OCI-LY7 (cell line): ENCODE data around the gene SHISAL1.

Source experiments
- CTCF ChIP-seq: fragments of 200-600 bp; sonication (generic); conservative IDR thresholded peaks from 2 replicates; pipeline ENCODE4 v1.5.1; 2014; ENCODE audit warnings: mild to moderate bottlenecking, antibody characterized with exemption, low read length, moderate library complexity, mixed read lengths
- EZH2phosphoT487 ChIP-seq: fragments of 200-600 bp; sonication (generic); IDR thresholded peaks from 2 replicates; pipeline ENCODE4 v1.6.1; 2018; ENCODE audit warnings: low read depth, borderline replicate concordance, mild to moderate bottlenecking, mixed run types, antibody characterized with exemption, low read length, moderate library complexity, mixed read lengths

- no peak for TF ChIP-seq CTCF
- no peak for TF ChIP-seq EZH2phosphoT487
These were observed 35.9 kb downstream of the SHISAL1 start for GRCh38 chr22:44276706-44277356.
